Activated CD4-positive, alpha-beta T cell treated with anti-CD3 and anti-CD28 coated beads, Interleukin-2, Interleukin-6, amounts not matched to agents 100 ng/mL and 50 ng/mL, durations not matched to agents 16 hours and 8 hours (primary cell): ENCODE measurements around the gene NPBWR2.

Source experiments
- DNase-seq: peaks from one replicate; pipeline ENCODE4 v3.0.0-alpha.2; 2020

Gene NPBWR2

DNA sequence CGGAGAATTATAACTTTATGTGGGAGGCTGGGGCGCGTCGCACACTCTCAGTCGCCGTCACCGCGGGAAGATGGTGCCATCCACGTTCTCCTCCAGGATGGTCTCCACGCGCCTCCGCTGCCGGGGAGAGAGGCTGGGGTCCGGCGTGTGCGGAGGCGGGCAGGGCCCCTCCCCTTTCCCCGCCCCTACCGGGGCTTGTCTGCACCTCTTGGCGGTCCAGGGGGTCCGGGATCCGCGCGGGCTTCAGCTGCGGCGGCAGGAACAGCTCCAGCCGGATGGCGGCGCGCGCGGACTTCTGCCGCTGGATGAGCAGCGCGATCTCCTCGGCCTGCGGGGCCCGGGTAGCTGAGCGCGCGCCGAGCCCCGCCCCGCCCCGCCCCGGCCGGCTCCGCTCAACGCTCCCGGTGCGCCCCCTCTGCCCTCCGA, 24.0 kb downstream of the NPBWR2 start:
- peak; percentile 79 for DNase-seq

DNA sequence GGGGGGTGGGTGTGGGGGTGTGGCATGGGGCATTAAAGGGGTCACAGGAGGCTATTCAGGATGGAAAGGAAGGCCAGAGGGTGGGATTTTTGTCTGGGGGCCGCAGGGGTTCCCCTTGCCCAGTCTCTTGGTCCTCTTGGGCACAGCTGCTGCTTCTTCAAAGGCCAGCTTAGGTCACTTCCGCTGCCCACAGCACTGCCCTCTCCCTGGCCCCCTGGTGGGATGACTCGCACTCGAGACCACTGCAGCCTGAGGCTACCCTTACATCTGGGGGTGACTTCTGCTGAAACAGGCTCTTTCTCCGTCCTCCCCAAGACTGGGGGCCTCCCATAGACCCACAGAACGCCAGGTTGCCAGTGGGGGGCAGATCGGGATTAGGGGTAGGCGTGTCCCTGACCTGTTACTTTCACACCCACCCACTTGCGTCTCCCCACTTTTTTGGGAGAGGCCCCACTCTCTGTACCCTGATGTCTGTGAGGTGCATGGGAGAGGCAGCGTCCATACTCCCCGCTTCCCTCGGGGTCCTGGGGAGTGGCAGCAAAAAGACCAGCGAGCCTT, 24.5 kb downstream of the NPBWR2 start:
- DNase-seq, result no peak

DNA sequence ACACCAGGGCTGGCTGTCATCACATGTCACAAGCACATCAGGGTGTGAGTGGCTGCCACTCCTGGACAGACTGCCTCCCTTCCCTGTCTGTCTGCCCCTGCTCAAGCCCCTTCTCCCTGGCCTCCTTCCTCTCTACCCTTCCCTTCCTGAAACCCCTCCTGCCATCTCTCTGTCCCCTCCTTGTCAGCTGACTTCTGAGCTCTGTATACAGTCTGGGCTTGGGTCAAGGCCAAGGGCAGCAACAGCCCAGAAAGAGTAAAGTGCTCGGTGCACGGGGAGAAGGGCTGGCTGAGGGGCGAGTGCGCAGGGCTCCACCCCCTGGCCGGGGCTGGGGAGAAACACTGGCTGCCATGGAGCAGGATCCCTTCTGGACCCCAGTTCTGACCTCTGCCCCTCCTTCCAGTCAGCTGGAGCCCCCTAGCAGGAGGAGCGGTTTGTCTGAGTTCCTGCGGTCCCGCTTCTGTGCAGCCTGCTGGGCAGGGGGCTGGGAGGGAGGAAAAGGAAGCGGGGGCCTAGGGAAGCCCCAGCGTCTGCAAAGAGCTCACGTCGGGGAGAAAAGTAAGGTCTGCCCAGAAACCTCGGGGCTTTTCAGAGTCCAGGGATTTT, 25.1 kb downstream of the NPBWR2 start:
- no peak for DNase-seq

DNA sequence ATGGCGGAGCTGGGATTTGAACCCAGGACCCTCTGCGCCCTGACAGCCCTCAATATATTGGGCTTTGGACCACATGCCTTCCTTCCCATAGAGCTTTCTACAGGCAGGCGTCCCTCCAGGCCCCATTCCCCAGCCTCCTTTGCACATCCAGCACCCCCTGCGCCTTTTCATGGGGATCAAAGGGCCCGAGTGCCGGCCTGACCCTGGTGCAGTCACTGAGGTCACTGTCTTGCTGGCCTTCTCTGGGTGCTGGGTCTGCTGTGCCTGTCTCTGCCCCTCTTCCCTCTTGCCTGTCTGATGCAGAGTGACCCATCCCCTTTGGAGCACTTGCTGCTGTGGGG, 25.8 kb downstream of the NPBWR2 start:
- no peak for DNase-seq

DNA sequence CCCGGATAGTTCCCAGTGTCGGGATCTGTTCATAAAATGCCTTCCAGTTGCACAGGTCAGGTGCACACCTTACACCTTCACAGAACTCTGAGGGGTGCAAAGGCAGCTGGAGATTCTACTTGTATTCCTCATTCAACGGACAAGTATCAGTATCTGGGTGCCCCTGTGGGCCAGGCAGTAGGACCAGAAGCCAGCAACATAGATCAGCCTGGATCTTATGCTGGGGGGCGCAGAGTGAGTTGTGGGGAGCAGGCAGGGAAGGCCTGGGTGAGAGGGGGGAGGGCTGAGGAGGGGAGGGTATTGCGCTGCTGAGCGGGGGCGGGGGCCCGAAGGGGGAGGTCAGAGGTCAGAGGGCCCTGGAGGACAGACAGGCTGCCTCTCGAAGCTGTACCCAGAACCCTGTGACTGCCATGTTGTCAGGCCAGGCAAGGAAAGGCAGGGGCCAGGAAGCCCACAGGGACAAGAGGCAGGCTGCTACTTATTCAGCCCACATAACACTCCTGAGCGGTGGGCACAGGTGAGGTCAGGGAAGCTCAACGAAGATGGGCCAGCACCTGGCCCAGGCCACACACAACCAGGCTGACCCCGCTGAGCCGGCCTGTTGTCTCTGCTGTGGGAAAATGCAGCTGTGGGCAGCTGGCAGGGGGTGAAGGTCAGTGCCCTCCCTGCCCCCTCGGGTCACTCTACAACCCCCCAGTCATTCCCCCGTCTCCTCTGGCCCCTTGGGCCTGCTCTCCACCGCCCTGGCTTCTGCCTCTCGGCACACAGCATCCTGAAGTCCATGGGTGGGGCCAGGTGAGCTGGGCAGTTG, 26.3 kb downstream of the NPBWR2 start:
- no peak for DNase-seq

DNA sequence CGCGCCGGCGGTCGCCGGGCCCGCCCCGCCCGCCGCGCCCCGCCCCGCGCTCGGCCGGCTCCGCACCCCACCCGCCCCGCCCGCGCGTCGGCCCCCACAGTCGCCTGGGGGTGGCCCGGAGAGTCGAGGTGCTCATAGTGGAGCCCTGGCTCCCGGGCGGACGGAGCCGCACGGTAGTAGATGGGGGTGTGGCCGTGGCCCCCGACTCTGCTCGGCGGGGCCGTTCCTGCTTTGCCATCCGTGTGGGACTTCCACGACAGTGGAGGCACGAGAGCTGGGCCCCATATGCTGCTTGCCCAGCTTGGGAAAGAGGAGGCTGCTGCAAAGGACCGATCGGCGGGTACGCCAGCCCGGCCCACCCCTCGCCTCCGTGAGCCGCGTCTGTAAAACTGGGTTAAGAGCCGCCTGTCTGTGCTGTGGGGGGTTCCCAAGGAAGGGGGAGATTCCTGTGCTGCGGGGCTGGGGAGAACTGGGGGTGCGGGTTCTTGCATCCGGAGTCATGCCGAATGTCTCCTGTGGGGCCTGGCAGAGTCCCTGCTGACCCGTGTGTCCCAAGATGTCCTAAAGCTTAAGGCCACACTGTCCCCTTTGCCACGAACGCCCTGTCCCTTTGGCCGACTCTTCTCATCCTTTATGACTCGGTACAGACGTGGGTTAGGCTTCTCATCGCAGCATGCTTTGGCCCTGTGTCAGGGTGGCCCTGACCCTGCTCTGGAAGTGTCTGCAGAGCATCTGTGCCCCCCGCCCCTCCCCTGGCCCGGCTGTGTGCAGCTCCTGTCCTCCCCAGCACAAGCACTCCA, 27.2 kb downstream of the NPBWR2 start, which contains the start of gene OPRL1:
Gene OPRL1, plus strand, starts transcription at position 70 of the 800 bp plus-strand sequence. CDS start 12,639 bp downstream, outside the sequence.
- no peak for DNase-seq

DNA sequence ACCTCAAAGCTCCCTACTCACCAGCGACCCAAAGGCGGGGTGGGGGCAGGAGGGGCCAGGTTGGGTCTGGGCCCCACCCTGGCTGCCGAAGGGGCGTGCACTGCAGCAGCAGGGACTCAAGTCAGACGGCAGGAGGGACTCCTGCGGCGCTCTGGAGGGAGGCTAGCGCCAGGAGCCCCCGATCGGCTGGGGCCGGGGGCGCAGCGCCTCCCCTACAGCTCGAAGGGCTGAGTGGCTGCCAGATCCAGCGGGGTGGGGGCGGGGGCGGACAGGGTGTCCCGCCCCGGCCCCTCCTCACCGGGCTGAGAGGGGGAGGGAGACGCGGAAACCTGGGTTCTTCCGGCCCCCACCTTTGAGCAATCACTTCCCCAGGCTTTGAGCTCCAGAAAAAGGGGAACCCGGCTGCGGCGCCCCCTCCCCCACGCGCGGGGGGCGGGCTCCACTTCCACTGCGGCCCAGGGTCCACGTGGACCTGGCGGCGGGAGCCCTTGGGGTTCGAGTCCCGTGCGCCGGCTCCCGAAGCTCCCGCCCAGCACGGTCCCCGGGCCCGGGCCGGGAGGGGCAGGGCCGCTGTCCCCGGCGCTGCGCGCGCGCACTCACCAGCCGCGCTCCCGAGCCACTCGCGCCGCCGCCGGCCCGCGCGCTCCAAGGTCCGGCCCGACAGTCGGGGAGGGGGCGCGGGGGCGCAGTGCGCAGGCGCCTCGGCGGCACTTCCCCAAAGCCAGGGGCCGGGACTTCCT, 27.9 kb downstream of the NPBWR2 start, which contains the start of gene RGS19:
Gene RGS19, minus strand, starts transcription at position 246 of the 740 bp plus-strand sequence. CDS start 2,632 bp downstream, outside the sequence.
- peak; percentile 85 for DNase-seq

DNA sequence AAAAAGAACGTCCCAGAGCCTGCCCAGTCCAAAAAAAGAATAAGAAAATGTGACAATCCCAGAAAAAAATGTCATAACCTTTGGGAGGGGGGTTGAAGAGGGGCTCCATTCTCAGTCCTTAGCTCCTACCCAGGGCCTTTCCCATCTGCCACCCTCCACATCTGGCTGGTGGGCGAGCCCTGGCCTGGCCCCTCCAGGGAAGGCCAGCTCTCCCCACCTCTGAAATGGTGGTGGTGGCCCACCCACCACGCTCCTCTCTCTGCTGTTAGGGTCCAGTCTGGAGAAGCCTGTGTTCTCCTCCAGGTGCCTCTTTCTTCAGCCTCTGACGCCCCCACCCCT, 28.5 kb downstream of the NPBWR2 start:
- no peak for DNase-seq

DNA sequence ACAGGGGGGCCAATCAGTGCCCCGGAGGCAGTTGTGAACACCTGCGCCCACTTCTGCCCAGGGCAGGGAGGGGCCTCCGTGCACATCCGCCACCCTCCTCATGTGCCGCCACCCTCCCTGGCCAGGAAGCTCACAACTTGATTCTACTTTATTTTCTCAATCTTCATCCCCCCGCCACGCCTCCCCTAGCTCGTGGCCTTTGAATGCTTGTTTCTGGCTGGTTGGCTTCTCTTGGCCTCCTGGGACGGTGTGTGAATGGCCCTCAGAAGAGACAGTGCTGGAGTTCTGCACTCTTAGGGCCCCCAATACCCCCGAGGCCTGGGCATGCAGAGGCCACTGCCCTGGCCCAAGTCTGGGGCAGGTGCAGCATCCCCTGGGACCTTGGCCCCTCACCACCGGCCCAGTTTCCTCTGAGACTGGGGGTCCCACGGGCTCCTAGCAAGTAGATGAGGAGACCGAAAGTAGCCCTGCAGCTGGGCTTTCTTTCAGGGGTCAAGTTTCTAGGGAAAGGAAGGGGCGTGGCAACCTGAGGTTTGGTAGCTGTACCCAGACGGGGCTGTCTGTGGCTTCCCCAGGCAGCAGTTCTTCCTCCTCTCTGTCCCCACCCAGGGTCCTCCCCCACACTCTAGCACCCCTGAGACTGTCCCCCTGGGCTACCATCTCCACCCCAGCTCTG, 29.4 kb downstream of the NPBWR2 start:
- DNase-seq, result peak; percentile 78

DNA sequence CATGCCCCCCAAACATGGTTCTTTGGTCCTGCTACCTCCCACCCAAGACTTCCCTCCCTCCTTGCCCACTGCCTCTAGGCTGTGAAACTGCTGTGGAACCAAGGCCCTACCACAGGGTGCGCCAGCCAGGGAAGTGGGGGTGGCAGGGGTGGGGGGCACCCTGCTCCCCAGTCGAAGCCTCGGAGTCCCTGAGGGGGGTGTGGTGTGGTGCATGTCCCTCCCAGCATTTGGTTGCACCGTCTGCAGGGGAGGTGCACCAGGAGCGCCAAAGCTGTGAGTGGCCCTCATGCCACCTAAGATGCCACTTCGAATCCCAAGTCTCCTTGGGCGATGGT, 29.9 kb downstream of the NPBWR2 start:
- no peak for DNase-seq

DNA sequence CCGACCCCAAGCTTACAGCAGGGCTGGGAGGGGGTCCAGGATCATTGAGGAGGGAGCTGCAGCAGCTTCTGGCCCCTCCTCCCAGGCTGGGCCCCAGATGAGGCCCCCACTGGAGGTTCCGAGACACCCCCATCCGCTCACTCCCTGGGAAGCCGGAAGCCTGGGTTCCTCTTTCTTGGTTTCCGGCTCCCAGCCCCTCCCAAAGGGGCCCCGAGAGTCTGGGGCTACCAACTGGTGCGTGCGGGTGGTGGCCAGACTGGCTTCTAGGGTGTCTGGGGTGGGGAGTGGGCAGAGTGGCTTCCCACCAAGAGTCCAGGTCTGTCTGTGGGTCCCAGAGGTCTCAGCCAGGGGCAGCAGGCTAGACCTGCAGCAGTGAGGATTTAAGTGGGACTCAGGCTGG, 30.3 kb downstream of the NPBWR2 start:
- peak; percentile 76 for DNase-seq

DNA sequence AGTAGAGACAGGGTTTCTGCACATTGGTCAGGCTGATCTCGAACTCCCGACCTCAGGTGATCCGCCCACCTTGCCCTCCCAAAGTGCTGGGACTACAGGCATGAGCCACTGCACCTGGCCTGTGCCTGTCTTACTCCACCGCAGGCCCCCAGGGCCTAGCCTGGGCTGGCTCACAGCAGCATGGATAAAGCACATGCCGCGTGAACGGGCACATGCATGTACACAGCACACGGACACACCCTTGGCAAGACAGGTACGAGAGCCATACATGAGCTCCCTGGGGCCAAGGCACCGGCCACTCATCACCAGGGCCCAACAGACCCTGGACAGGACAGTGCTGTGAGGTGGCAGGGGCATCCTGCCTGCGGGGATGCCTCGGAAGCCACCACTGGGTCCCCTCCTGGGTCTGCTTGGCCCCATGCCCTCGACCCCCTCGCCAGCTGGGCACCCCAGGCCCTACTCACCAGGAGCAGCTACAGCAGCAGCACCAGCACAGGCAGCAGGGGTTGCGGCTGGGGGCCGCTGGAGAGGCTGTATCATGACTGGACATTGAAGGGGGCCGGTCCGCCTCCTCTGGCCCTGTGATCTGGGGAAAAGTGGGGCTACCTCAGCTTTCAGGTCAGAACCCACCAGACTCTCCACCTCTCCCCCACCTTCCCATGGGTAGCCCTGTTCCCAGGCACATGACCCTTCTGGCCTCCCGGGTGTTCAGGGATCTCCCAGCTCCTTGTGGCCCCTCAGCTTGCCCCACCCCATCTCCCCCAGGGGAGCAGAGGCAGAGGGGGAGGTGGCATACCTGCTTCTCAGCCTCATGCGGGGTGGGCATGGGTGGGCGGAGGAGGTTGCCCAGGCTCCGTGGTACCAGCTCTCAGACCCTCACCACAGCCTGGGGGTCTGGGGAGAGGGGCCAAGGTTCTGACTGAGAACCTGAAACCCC, 31.0 kb downstream of the NPBWR2 start:
- DNase-seq, result no peak

DNA sequence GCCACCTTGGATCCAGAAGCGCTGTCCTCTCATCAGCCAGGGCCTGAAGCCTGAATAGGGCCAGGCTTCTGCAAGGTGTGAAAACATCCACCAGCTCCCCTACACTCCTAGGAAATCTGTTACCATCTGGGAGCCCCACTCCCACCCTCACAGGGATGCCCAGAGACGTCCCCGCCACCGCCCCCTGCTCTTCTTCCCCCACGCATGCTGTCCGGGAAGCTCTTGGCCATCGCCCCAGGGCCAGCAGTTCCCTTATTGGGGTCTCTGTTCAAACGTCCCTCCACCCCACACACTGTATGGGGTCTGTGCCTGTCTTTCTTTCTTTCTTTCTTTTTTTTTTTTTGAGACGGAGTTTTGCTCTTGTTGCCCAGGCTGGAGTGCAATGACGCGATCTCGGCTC, 31.8 kb downstream of the NPBWR2 start:
- no peak for DNase-seq

DNA sequence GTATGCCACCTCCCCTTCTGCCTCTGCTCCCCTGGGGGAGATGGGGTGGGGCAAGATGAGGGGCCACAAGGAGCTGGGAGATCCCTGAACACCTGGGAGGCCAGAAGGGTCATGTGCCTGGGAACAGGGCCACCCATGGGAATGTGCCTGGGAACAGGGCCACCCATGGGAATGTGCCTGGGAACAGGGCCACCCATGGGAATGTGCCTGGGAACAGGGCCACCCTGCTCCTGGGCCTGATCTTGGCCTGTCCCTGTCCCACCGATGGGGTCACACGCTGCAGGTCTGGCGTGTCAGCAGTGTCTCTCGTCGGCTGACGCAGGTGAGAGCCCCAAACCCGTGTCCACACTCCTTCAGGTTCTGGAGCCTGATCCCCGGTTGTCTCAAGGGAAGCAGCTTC, 32.4 kb downstream of the NPBWR2 start:
- DNase-seq, result no peak

DNA sequence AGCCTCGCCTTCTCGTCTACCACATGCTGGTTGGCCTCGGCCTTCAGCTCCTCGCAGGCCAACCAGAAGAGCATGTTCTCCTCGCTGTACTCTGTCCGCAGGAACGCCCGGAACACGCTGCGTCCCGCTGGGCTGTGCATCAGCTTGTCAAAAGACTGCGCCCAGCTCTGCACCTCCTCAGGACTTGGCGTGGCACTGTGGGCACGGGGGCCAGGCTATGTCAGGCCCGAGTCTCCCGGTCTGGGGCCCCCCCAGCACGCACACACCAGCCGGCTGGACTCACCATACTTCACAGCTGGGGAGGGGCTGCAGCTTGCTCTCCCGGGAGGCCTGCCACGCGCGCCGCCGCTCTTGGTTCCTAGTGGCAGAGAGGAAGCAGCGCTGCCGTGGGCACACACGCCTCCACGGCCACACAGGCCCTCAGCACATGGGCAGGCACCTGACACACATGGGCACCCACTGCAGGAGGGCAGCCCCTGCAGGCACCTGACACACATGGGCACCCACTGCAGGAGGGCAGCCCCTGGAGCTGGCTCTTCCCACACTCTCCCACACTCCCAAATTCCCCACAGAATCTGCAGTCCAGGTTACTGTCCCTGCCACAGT, 33.1 kb downstream of the NPBWR2 start:
- no peak for DNase-seq

DNA sequence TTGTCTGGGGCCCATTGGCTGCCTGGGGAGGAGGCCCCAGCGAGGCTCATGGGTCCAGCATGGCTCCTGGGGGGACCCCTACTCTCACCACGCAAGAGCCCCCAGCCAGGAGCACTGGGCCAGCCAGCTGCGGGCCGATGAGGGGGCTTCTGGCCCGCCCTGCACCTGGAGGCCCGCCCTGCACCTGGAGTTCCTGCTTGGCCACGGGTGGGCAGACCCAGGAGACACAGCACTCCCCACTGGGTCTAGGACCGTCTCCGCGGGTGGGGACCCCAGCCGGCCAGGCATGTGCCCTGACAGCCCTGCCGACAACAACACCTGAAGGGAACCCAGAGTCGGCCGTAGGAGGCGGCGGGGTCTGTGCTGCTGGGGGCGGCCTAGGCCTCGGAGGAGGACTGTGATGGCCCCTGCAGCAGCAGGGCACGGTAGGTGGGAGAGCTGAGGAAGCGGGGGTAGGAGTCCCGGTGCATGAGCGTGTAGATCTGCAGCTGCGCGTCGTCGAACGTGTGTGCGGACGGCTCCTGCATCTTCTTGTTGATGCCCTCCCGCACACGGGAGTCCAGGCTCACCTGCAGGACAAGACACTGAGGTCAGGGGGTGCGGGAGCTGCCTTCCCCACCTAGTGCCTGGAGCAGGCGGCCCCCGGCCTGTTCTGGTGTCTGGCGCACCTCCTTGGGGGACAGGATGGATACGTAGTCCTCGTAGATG, 33.7 kb downstream of the NPBWR2 start:
- no peak for DNase-seq

DNA sequence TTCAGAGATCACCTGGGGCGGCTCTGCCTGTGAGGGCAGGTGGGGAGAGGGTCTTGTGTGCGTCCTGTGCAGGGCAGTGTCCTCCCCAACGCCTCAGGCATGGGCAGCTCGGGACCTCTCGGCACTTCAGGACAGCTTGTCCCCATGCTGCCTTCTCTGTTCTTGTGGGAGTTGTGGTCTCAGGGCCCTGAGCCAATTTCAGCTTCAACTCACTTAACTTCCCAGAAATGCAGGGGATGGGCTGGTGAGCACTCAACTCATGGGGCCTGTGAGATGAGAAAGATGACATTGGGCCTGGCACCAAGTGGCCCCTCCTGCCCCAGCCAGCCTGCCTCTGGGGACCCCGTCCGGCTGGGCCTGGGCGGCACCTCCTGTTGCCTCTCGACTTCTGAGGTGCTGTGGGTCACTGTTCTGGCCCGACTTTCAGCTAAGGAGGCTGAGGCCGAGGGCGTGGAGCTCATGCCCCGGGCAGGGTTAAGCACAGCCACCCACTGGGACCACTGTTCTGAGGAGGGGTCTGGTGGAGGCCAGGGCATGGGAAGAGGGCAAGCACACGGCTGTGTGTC, 34.8 kb downstream of the NPBWR2 start:
- DNase-seq, result no peak

DNA sequence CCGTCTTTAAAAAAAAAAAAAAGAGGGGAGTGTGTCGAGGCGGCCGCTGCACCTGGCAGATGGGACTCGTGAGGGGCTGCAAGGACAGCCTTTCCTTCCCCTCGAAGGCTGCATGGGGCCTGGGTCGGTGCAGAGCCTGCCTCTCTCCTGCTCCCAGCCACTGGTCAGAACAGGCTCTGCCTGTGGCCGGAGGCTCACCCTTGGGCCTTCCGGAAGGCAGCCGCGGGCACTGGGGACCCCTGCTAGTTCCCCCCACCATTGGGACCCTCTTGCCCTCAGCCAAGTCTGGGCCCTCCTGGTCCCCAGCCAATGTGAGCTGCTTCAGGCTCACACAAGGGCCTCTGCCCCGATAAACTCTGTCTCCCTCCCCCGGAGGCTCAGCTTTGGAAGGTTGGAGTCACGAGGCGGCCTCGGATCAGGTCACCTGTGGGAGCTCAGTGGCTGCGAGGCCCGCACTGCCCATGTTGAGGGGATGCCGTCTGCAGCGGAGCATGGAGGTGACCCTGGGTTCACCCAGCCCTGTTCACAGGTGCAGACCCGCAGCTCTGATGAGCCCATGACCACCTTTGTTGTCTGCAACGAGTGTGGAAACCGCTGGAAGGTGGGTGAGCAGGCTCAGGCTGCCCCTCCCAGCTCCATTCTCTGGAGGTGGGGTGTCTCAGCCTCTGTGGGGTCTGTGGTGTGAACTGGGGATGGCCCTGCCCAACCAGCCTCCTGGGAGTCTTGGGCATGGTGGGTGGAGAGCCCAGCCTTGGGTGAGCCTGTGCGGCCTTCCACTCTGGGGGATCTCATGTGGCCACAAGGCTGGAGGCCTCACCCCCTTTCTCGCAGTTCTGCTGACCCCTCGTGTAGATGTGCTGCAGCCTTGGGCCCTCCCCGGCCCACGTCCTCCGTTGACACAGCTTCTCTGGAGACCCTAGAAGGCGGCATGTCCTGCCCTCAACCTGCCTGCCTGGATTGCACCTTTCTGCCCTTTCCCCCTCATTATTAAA, 35.7 kb downstream of the NPBWR2 start:
- DNase-seq, result no peak
